Smooth muscle cell (in vitro differentiated cells): Measurements from ENCODE around the gene SUGP2. TPM values are rescaled to one million over a fixed set of nuclear protein-coding genes. Genes with fewer than 3 reads are reported as not detected.

Experiments used
- DNase-seq: peaks from one replicate; lab custom pipeline; 2025; ENCODE audit not compliant: unreplicated experiment; lab: John Stamatoyannopoulos, UW
- H2AFZ ChIP-seq: fragments of 200-600 bp; sonication (generic); 2 replicates; pipeline ENCODE4 v1.6.0; 2016; ENCODE audit warnings: antibody characterized with exemption, low read depth, mild to moderate bottlenecking
- H3F3A ChIP-seq: fragments of 200-600 bp; sonication (generic); 2 replicates; pipeline ENCODE4 v1.6.0; 2017; ENCODE audit warnings: antibody characterized with exemption, low read depth
- H3K27ac ChIP-seq: fragments of 200-600 bp; sonication (generic); 2 replicates; pipeline ENCODE4 v1.5.1; 2016; ENCODE audit warnings: low read depth, mild to moderate bottlenecking
- H3K27me3 ChIP-seq: fragments of 200-600 bp; sonication (generic); 2 replicates; pipeline ENCODE4 v1.6.1; 2016; ENCODE audit warnings: low read depth, mild to moderate bottlenecking
- H3K36me3 ChIP-seq: fragments of 200-600 bp; sonication (generic); 2 replicates; pipeline ENCODE4 v1.5.1; 2016; ENCODE audit warnings: low read depth
- H3K4me1 ChIP-seq: fragments of 200-600 bp; sonication (generic); 2 replicates; pipeline ENCODE4 v1.5.1; 2016; ENCODE audit warnings: low read depth
- H3K4me2 ChIP-seq: fragments of 200-600 bp; sonication (generic); 2 replicates; pipeline ENCODE4 v1.6.0; 2016; ENCODE audit warnings: mild to moderate bottlenecking
- H3K4me3 ChIP-seq: fragments of 200-600 bp; sonication (generic); 2 replicates; pipeline ENCODE4 v1.5.1; 2016; ENCODE audit warnings: mild to moderate bottlenecking
- H3K79me2 ChIP-seq: fragments of 200-600 bp; sonication (generic); 2 replicates; pipeline ENCODE4 v1.6.0; 2016; ENCODE audit warnings: low read depth, mild to moderate bottlenecking
- H3K9ac ChIP-seq: fragments of 200-600 bp; sonication (generic); 2 replicates; pipeline ENCODE4 v1.6.0; 2016; ENCODE audit warnings: low read depth
- H3K9me3 ChIP-seq: fragments of 200-600 bp; sonication (generic); replicated peaks from 2 replicates; pipeline ENCODE4 v1.5.1; 2016; ENCODE audit warnings: low read depth
- H4K20me1 ChIP-seq: fragments of 200-600 bp; sonication (generic); 2 replicates; pipeline ENCODE4 v1.6.0; 2016; ENCODE audit warnings: low read depth
- WGBS: methylation state at CpG from one replicate; pipeline ENCODE4 v1.1.7; 2016; ENCODE audit warnings: low lambda C conversion rate; 5-methylcytosine and 5-hydroxymethylcytosine counted together
- polyA plus RNA-seq: library from polyadenylated mRNA; unstranded; fragments of >200 nt; fragmentation: Nextera tagmentation; extraction: Ambion mirVana; gene quantifications from 2 replicates; pipeline ENCODE4 v1.2.1, GENCODE V29; 2016
- total RNA-seq: library from RNA; depleted of rRNA; stranded (reverse); fragments of >200 nt; gene quantifications from 2 replicates; pipeline ENCODE4 v1.2.3, GENCODE V29; 2014
- TF ChIP-seq, protein P1 (sequence below): fragments of 200-600 bp; sonication (generic); IDR thresholded peaks from 2 replicates; pipeline ENCODE4 v1.5.1; 2017; ENCODE audit warnings: borderline replicate concordance, mild to moderate bottlenecking, antibody characterized with exemption; ENCODE audit not compliant: insufficient read depth, poor library complexity, severe bottlenecking

Gene SUGP2
- total and polyA plus RNA-seq, 2 experiments from 2014 or later = 42.2 to 47.6 TPM

GRCh38 chr19:19043881-19044280, 10.6 kb upstream of the SUGP2 start:
- H3K27ac ChIP-seq = no peak overlapping the region
- no peak overlapping the region for H3K4me2 ChIP-seq
- TF ChIP-seq, protein P1, sequence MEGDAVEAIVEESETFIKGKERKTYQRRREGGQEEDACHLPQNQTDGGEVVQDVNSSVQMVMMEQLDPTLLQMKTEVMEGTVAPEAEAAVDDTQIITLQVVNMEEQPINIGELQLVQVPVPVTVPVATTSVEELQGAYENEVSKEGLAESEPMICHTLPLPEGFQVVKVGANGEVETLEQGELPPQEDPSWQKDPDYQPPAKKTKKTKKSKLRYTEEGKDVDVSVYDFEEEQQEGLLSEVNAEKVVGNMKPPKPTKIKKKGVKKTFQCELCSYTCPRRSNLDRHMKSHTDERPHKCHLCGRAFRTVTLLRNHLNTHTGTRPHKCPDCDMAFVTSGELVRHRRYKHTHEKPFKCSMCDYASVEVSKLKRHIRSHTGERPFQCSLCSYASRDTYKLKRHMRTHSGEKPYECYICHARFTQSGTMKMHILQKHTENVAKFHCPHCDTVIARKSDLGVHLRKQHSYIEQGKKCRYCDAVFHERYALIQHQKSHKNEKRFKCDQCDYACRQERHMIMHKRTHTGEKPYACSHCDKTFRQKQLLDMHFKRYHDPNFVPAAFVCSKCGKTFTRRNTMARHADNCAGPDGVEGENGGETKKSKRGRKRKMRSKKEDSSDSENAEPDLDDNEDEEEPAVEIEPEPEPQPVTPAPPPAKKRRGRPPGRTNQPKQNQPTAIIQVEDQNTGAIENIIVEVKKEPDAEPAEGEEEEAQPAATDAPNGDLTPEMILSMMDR = no peak
- no peaks in the 10 kb centered on the region for H3K27me3 ChIP-seq
- no peak for DNase-seq
- H4K20me1 ChIP-seq = peaks cover 11% of the 10 kb centered on the region
- H3F3A ChIP-seq = no peaks in the 10 kb centered on the region
- 97% methylated on average over 6 of the region's 6 CpGs for whole genome bisulfite sequencing
- H2AFZ ChIP-seq = no peak overlapping the region
- H3K9me3 ChIP-seq = no peaks in the 10 kb centered on the region
- no peaks in the 10 kb centered on the region for H3K4me1 ChIP-seq
- no peak overlapping the region for H3K4me3 ChIP-seq
- peaks cover 16% of the 10 kb centered on the region for H3K79me2 ChIP-seq
- peaks cover 4% of the 10 kb centered on the region for H3K36me3 ChIP-seq
- H3K9ac ChIP-seq = no peak overlapping the region

DNA sequence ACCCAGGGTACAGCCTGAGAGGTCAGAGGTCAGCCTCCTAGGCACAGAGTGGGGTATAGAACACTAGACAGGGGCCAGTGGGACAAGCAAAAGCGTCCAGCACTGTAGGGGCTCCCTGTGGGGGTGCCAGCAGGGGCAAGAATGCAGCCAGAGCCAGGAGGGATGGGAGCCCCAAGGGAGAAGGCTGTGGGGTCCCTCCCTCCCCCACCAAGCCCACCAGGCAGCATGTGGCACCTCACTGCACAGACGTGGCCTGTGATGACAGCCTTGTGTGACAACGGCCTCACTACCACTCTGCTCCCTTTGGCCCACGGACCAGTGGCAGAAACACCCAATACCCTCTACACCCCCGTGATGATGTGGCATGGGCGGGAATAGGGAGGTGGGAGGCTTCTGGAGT, 10.2 kb upstream of the SUGP2 start:
- TF ChIP-seq, protein P1 = no peak
- 96% methylated on average over 6 of the region's 6 CpGs for WGBS

DNA sequence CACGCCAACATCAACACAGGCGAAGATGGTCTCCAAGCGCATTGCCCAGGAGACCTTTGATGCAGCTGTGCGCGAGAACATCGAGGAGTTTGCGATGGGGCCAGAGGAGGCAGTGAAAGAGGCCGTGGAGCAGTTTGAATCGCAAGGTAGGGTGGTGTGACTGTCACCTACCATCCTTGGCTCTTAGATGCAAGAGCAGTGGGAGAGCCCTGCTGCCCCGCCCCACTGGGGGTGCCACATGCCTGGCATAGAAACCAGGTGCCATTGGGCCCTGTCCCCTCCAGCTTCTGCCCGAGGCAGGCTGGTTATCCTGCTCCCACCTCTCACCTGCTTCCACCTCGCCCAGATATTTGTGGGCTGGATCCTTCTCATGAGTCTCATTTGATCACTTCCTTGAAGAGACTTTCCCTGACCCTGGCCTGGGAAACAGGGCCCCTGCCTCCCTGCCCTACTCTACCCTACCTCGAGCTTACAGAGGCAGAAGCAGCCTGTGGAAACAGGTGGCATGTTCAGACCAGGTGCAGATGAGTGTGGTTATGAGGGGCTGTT, 9.5 kb upstream of the SUGP2 start:
- Histone ChIP-seq H3F3A (no peaks in the 10 kb centered on the region), H3K4me2 (no peak overlapping the region), H3K36me3 (peaks cover 4% of the 10 kb centered on the region), H3K9me3 (no peaks in the 10 kb centered on the region), H3K79me2 (peaks cover 27% of the 10 kb centered on the region), H3K27ac (no peak overlapping the region), H2AFZ (no peak overlapping the region), H3K4me3 (no peak overlapping the region), H3K4me1 (no peaks in the 10 kb centered on the region), H3K9ac (no peak overlapping the region), H3K27me3 (no peaks in the 10 kb centered on the region), H4K20me1 (peaks cover 11% of the 10 kb centered on the region)
- 91% methylated on average over 13 of the region's 13 CpGs for WGBS
- DNase-seq = no peak
- TF ChIP-seq, protein P1 = no peak

More for the DNA sequence above, 10.2 kb upstream of the SUGP2 start:
- H3K4me2 ChIP-seq = no peak overlapping the region
- H3K4me1 ChIP-seq = no peaks in the 10 kb centered on the region
- H3K79me2 ChIP-seq = peaks cover 20% of the 10 kb centered on the region
- DNase-seq = no peak
- no peak overlapping the region for H3K9ac ChIP-seq
- H3K27ac ChIP-seq = no peak overlapping the region
- H3F3A ChIP-seq = no peaks in the 10 kb centered on the region
- no peaks in the 10 kb centered on the region for H3K27me3 ChIP-seq
- H3K36me3 ChIP-seq = peaks cover 4% of the 10 kb centered on the region
- H4K20me1 ChIP-seq = peaks cover 11% of the 10 kb centered on the region
- H2AFZ ChIP-seq = no peak overlapping the region
- H3K9me3 ChIP-seq = no peaks in the 10 kb centered on the region
- no peak overlapping the region for H3K4me3 ChIP-seq

GRCh38 chr19:19040417-19040816, 7.1 kb upstream of the SUGP2 start:
- Histone ChIP-seq H3F3A (no peaks in the 10 kb centered on the region), H3K79me2 (peaks cover 51% of the 10 kb centered on the region), H3K4me1 (no peaks in the 10 kb centered on the region), H3K9ac (no peak overlapping the region), H3K4me3 (no peak overlapping the region), H4K20me1 (peaks cover 11% of the 10 kb centered on the region), H2AFZ (no peak overlapping the region), H3K9me3 (no peaks in the 10 kb centered on the region), H3K4me2 (no peak overlapping the region), H3K27ac (no peak overlapping the region), H3K36me3 (peaks cover 4% of the 10 kb centered on the region), H3K27me3 (no peaks in the 10 kb centered on the region)
- no peak for DNase-seq
- TF ChIP-seq, protein P1 = no peak
- WGBS = 90% methylated on average over 7 of the region's 7 CpGs
